ENCODE measurements around the gene MYH14.
"Not testable (repeated sequence)": the region's sequence is repeated elsewhere in the genome, so short reads cannot be mapped to it uniquely, and the experiment has no call there.

DNA sequence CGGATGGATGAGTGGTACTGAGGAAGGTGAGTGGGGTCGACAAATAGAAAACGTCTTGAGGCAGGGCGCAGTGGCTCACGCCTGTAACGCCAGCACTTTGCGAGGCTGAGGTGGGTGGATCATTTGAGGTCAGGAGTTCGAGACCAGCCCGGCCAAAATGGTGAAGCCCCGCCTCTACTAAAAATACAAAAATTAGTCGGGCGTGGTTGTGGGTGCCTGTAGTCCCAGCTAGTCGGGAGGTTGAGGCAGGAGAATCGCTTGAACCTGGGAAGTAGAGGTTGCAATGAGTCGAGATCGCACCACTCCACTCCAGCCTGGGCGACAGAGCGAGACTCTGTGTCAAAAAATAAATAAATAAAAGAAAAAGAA, 126.5 kb downstream of the MYH14 start:
- TF ChIP-seq, protein P1, sequence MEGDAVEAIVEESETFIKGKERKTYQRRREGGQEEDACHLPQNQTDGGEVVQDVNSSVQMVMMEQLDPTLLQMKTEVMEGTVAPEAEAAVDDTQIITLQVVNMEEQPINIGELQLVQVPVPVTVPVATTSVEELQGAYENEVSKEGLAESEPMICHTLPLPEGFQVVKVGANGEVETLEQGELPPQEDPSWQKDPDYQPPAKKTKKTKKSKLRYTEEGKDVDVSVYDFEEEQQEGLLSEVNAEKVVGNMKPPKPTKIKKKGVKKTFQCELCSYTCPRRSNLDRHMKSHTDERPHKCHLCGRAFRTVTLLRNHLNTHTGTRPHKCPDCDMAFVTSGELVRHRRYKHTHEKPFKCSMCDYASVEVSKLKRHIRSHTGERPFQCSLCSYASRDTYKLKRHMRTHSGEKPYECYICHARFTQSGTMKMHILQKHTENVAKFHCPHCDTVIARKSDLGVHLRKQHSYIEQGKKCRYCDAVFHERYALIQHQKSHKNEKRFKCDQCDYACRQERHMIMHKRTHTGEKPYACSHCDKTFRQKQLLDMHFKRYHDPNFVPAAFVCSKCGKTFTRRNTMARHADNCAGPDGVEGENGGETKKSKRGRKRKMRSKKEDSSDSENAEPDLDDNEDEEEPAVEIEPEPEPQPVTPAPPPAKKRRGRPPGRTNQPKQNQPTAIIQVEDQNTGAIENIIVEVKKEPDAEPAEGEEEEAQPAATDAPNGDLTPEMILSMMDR (conservative IDR thresholded peaks at IDR 0.05; ENCODE audit: low read depth, low read length): not testable (repeated sequence)
- not testable (repeated sequence) for TF ChIP-seq EZH2 (IDR thresholded peaks at IDR 0.05; ENCODE audit: borderline replicate concordance, low read depth, low read length, poor library complexity, severe bottlenecking)

Data from A673 (cell line).